Measurements from ENCODE around the gene CCDC183.
"Not testable (repeated sequence)": the region's sequence is repeated elsewhere in the genome, so short reads cannot be mapped to it uniquely, and the experiment has no call there.

CCDC183 gene

GRCh38 chr9:136840877-136841645 is 44.9 kb downstream of the CCDC183 start:
- H3K27ac ChIP-seq = no peak overlapping the region
- TF ChIP-seq CTCF (IDR thresholded peaks at IDR 0.05) = no peak
- no peak overlapping the region for H3K4me3 ChIP-seq
- no peak for DNase-seq (ENCODE audit: low spot score)

GRCh38 chr9:136841646-136842379 is 45.7 kb downstream of the CCDC183 start:
- DNase-seq (ENCODE audit: low spot score) = not testable (repeated sequence)
- peak overlapping the region; percentile 72 for H3K4me3 ChIP-seq
- H3K27ac ChIP-seq = peak overlapping the region in 1 of 2 donors; percentile 77

GRCh38 chr9:136842380-136842948 is 46.3 kb downstream of the CCDC183 start, which contains the start of gene AJM1:
Gene AJM1, plus strand, starts transcription at chr9:136842478. Its CDS starts 1,937 bp downstream, at chr9:136844415.
- DNase-seq (ENCODE audit: low spot score) = peak; percentile 88
- Histone ChIP-seq H3K4me3 (peak within 1 kb of the TSS; percentile 72), H3K27ac (peak within 1 kb of the TSS in 1 of 2 donors; percentile 77)
- peak; percentile 87 for TF ChIP-seq CTCF (IDR thresholded peaks at IDR 0.05)

GRCh38 chr9:136843159-136843800 is 47.1 kb downstream of the CCDC183 start:
- Histone ChIP-seq H3K27ac (peak overlapping the region in 1 of 2 donors; percentile 77), H3K4me3 (peak overlapping the region; percentile 72)
- DNase-seq (ENCODE audit: low spot score) = not testable (repeated sequence)

GRCh38 chr9:136843801-136844740 is 47.9 kb downstream of the CCDC183 start:
- peak overlapping the region; percentile 42 for H3K4me3 ChIP-seq

GRCh38 chr9:136844761-136845464 is 48.8 kb downstream of the CCDC183 start:
- no peak for DNase-seq (ENCODE audit: low spot score)
- Histone ChIP-seq H3K27ac (no peak overlapping the region), H3K4me3 (peak overlapping the region; percentile 42)
- no peak for TF ChIP-seq CTCF (IDR thresholded peaks at IDR 0.05)

More at GRCh38 chr9:136843801-136844740, 47.9 kb downstream of the CCDC183 start:
- peak; percentile 76 for TF ChIP-seq CTCF (IDR thresholded peaks at IDR 0.05)
- not testable (repeated sequence) for H3K27ac ChIP-seq; DNase-seq (ENCODE audit: low spot score)

Measured in coronary artery (tissue), 2 donors.